ENCODE data around the gene WDR19. TPM values are rescaled to one million over a fixed set of nuclear protein-coding genes. Genes with fewer than 3 reads are reported as not detected.
A peak's percentile ranks its signal among the peaks of the same experiment; 100 is the strongest.

Gene WDR19
- total RNA-seq, 1 donor from 2014 or later: 45.9 TPM

DNA sequence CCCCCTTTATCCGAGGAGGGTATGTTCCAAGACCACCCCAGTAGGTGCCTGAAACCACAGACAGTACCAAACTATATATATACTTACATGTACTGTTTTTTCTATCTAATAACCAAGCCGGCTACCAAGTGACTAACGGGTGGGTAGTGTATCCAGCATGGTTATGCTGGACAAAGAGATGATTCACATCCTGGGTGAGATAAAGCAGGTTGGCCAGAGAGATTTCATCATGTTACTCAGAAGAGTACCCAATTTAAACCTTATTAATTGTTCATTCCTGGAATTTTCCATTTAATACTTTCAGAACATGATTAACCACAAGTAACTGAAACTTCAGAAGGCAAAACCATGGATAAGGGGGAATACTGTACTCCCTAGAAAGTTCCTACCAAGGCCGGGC, 137.3 kb downstream of the WDR19 start:
- no peak overlapping the region for H3K4me3 Mint-ChIP-seq (ENCODE audit: unreplicated experiment)
- peak overlapping the region; percentile 72 for H3K27ac Mint-ChIP-seq (ENCODE audit: unreplicated experiment)
- no peaks in the 10 kb centered on the region for H3K9me3 Mint-ChIP-seq (ENCODE audit: unreplicated experiment)
- DNase-seq (ENCODE audit: extremely low spot score, unreplicated experiment): no peak
- TF ChIP-seq, protein P1, sequence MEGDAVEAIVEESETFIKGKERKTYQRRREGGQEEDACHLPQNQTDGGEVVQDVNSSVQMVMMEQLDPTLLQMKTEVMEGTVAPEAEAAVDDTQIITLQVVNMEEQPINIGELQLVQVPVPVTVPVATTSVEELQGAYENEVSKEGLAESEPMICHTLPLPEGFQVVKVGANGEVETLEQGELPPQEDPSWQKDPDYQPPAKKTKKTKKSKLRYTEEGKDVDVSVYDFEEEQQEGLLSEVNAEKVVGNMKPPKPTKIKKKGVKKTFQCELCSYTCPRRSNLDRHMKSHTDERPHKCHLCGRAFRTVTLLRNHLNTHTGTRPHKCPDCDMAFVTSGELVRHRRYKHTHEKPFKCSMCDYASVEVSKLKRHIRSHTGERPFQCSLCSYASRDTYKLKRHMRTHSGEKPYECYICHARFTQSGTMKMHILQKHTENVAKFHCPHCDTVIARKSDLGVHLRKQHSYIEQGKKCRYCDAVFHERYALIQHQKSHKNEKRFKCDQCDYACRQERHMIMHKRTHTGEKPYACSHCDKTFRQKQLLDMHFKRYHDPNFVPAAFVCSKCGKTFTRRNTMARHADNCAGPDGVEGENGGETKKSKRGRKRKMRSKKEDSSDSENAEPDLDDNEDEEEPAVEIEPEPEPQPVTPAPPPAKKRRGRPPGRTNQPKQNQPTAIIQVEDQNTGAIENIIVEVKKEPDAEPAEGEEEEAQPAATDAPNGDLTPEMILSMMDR (IDR thresholded peaks at IDR 0.05): no peak
- H3K36me3 Mint-ChIP-seq (ENCODE audit: unreplicated experiment): peaks cover 21% of the 10 kb centered on the region
- peaks cover 20% of the 10 kb centered on the region for H3K4me1 Mint-ChIP-seq (ENCODE audit: unreplicated experiment)
- H3K27me3 Mint-ChIP-seq (ENCODE audit: unreplicated experiment): no peaks in the 10 kb centered on the region

- Mint-ChIP-seq H3K4me1 (ENCODE audit: unreplicated experiment) (peaks cover 20% of the 10 kb centered on the region), H3K36me3 (ENCODE audit: unreplicated experiment) (peaks cover 26% of the 10 kb centered on the region), H3K9me3 (ENCODE audit: unreplicated experiment) (no peaks in the 10 kb centered on the region), H3K27ac (ENCODE audit: unreplicated experiment) (peak overlapping the region; percentile 72), H3K4me3 (ENCODE audit: unreplicated experiment) (no peak overlapping the region), H3K27me3 (ENCODE audit: unreplicated experiment) (no peaks in the 10 kb centered on the region)
- TF ChIP-seq, protein P1 (IDR thresholded peaks at IDR 0.05): no peak
- DNase-seq (ENCODE audit: extremely low spot score, unreplicated experiment): no peak
Observed at GRCh38 chr4:39320381-39321115, 138.2 kb downstream of the WDR19 start.

DNA sequence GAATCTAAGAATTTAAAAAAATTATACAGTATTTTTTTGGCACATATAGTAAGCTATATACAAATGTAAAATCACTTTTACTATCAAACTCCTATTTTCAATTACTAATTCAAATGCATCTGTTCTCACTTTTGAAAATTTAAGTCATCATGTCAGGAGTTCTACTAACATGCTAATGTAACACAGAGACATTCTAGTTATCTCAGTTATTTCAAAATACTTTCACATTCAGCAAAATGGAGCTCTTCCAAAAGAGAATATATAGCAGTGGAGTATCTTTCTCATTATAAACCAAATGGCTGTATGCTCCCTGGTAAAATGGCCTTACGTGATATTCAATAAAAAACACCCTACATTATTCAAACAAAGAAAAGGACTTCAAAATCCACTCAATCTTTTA, 141.5 kb downstream of the WDR19 start:
- TF ChIP-seq, protein P1 (IDR thresholded peaks at IDR 0.05): no peak
- Mint-ChIP-seq H3K4me3 (ENCODE audit: unreplicated experiment) (no peak overlapping the region), H3K27me3 (ENCODE audit: unreplicated experiment) (no peaks in the 10 kb centered on the region), H3K27ac (ENCODE audit: unreplicated experiment) (no peak overlapping the region), H3K9me3 (ENCODE audit: unreplicated experiment) (no peaks in the 10 kb centered on the region), H3K4me1 (ENCODE audit: unreplicated experiment) (peaks cover 20% of the 10 kb centered on the region), H3K36me3 (ENCODE audit: unreplicated experiment) (peaks cover 35% of the 10 kb centered on the region)
- no peak for DNase-seq (ENCODE audit: extremely low spot score, unreplicated experiment)

DNA sequence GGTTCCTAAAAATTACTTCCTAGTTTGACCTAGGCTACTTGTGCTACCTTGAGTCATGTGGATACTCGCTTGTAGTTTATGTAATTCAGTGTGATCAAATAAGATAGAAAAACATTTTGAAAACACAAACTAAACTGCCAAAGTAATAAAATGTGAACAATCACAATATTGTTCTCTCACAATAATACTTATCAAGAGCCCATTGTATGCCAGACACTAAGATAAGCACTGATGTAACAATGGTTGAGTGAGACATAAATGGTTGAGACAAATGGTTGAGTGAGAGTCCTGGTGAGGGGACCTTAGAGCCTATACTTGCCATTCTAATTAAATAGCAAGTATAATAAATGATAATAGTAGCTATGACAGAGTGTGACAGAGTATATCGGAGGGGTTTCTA, 142.1 kb downstream of the WDR19 start:
- peaks cover 33% of the 10 kb centered on the region for H3K36me3 Mint-ChIP-seq (ENCODE audit: unreplicated experiment)
- H3K4me3 Mint-ChIP-seq (ENCODE audit: unreplicated experiment): no peak overlapping the region
- H3K27ac Mint-ChIP-seq (ENCODE audit: unreplicated experiment): no peak overlapping the region
- H3K9me3 Mint-ChIP-seq (ENCODE audit: unreplicated experiment): no peaks in the 10 kb centered on the region
- no peak for DNase-seq (ENCODE audit: extremely low spot score, unreplicated experiment)
- H3K27me3 Mint-ChIP-seq (ENCODE audit: unreplicated experiment): no peaks in the 10 kb centered on the region
- TF ChIP-seq, protein P1 (IDR thresholded peaks at IDR 0.05): no peak
- peaks cover 18% of the 10 kb centered on the region for H3K4me1 Mint-ChIP-seq (ENCODE audit: unreplicated experiment)

GRCh38 chr4:39324897-39325613, 142.7 kb downstream of the WDR19 start:
- TF ChIP-seq, protein P1 (IDR thresholded peaks at IDR 0.05): no peak
- H3K9me3 Mint-ChIP-seq (ENCODE audit: unreplicated experiment): no peaks in the 10 kb centered on the region
- no peak for DNase-seq (ENCODE audit: extremely low spot score, unreplicated experiment)
- H3K4me1 Mint-ChIP-seq (ENCODE audit: unreplicated experiment): peaks cover 12% of the 10 kb centered on the region
- peaks cover 30% of the 10 kb centered on the region for H3K36me3 Mint-ChIP-seq (ENCODE audit: unreplicated experiment)
- H3K4me3 Mint-ChIP-seq (ENCODE audit: unreplicated experiment): no peak overlapping the region
- no peaks in the 10 kb centered on the region for H3K27me3 Mint-ChIP-seq (ENCODE audit: unreplicated experiment)
- no peak overlapping the region for H3K27ac Mint-ChIP-seq (ENCODE audit: unreplicated experiment)

Measured in osteocyte (in vitro differentiated cells).